NCI-H2227 (cell line): ENCODE measurements around the gene COL27A1.

Experiments
- DNase-seq: peaks from one replicate; lab custom pipeline; 2025; ENCODE audit not compliant: unreplicated experiment; lab: John Stamatoyannopoulos, UW

COL27A1 gene

DNA sequence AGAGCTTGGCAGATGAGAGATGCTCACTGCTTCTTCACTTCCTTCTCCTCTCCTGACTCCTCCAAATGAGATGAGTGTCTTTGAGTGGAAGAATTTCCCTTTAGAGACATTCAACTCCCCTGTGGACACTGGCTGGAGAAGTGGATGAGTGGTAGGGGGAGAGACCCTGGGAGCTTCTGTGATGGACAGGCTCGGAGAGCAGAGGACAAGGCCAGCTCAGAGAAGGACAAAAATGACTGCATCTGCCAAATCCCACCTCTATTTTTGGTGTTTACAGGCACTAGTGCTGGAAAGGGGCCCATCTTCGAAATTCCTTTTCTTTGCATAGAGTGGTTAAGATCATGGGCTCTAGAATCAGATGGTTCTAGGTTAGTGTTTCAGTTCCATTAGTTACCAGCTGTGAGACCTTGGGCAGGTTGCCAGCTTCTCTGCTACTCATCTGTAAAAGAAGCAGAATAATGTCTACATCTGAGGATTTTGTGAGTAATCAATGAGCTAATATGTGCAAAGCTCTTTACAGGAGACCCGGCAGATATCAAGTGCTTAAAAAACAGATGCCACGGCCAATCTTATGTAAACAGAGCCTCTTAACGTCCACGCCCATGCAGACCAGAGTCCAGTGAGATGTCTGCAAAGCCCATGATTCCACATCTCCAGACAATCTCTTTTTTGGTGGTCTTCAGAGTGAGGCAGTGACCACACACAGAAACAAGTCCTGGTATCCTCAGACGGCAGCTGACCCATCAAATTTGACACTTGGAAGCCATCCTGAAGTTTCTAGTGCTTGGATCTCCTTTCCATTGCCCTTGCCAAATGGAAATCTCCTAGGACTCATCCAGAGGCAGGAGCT, 13.6 kb upstream of the COL27A1 start:
- DNase-seq = no peak

- no peak for DNase-seq
Observed at GRCh38 chr9:114143234-114143633, 12.1 kb upstream of the COL27A1 start.

GRCh38 chr9:114146735-114147134, 8.6 kb upstream of the COL27A1 start:
- no peak for DNase-seq

- DNase-seq = no peak
Observed at GRCh38 chr9:114149181-114149580, 6.2 kb upstream of the COL27A1 start.

- no peak for DNase-seq
Observed at GRCh38 chr9:114149765-114150340, 5.5 kb upstream of the COL27A1 start.

DNA sequence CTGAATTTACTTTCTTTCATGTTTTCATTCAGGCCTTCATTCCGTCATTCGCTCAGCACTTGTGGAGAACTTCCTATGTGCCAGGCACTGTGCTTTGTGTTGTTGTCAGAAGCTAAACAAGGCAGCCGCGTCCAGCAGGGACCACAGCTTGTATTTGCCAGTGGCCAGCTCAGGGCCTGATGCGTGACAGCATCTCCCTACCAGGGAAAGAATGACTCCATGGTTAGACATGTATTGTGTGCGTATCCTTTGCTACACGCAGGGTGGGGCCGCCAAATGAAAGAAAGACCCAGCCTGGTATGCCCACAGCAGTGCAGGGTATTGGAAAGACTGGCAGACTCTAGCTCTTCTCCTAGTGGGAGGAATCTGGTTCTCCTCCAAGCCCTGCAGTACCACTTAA, 4.7 kb upstream of the COL27A1 start:
- no peak for DNase-seq

- no peak for DNase-seq
Observed at GRCh38 chr9:114151426-114151956, 3.8 kb upstream of the COL27A1 start.

DNA sequence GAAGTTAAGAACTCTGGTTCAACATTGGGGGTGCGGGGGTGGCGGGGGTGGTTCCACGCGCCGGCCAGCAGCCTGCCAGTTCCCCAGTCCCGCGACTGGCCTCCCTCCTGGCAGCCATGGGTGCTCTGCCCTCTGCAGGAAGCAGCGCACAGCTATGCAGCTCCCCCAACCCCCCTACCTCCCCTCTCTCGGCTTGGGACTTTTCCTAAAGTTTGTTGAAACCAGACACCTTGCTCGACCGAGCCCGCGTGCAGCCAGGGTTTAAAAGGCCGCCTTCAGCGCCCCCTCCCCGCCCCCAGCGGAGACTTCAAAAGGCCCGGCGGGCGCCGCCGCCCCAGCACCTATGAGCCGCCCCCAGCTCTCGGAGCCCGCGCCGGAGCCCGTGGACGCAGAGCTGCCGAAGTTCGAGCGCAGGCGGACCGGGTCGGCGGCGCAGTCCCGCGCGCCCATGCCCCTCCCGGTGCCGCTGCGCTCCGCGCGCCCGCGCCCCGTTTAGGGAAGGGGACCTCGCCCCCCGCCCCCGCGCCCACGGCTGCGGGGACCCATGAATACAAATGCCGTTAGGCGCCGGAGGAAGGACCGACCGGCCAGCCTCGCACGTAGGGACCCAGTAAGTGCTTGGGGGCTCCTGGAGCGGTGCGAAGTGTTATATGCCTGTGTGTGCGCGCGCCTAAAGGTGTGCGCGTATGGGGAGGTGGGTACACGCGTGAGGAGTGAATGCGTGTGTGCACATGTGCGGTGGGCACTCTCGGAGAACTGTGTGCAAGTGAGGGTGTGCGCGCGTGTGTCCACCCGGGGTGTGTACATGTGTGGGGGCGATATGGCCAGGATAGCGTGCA, 1.4 kb upstream of the COL27A1 start:
- no peak for DNase-seq

- no peak for DNase-seq
Observed at GRCh38 chr9:114154600-114155102, 686 bp upstream of the COL27A1 start.

GRCh38 chr9:114155995-114156656, 789 bp downstream of the COL27A1 start:
- DNase-seq = no peak

DNA sequence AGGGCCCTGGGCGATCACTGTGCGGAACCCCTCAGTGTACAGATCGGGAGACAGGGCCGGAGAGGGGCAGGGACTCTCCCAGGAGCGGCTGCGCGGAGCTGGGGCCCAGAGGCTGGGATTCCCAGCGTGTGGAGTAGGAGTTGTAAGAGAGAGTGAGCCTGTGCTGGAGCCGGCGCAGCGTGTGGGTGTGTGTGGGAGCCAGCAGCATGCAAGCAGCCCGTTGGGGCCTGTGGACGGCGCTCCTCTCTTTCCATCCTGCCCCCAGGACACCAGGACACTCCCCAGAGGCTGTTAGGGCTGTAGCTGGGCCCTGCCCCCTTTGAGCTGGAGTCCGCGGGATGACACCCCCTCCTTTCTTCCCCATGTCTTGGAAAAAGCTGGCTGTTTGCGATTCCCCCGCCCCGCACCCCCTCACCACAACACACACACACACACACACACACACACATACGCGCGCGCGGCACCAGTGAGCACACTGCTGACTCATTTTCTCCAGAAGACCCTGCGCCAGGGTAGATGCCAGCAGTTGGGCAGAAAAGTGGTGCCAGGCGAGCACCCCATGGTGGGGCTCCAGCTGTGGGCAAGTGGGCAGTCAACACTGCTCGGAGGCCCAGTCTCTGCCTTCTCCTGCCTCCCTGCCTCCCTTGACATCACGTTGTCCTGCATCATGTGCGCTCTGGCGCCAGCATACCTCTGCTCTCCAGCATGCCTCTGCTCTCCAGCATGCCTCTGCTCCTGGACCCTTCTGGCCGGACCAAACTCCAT, 1.5 kb downstream of the COL27A1 start:
- peak; percentile 19 for DNase-seq

DNA sequence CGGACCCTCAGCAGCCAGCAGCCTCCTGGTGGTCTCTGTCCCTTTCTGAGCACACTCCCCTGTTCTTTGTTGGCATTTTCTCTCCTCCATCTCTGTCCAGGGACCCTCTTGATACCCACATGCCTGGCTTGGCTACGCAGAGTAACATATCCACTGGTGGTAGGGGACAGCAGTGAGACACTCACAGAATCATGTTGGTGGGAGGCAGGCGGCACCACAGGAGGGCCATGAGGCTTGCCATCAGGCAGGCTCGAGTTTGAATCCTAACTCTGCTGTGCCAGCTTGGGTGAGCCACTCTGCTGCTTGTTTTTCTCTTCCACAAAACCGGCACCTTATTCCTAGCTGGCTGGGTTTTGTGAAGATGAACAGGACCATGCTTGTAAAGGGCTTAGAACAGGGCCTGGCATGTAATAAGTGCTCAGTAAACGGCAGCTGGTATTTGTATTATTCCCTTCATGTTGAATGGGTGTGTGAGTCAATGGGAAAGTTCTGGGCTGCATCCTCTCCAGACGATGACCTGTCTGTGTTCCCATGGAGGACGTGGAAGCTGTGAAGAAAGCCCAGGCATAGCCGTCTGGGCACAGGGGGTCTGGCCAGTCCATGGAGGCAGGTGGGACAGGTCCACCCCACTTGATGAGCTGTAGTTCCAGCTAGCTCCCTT, 2.3 kb downstream of the COL27A1 start:
- DNase-seq = no peak

DNA sequence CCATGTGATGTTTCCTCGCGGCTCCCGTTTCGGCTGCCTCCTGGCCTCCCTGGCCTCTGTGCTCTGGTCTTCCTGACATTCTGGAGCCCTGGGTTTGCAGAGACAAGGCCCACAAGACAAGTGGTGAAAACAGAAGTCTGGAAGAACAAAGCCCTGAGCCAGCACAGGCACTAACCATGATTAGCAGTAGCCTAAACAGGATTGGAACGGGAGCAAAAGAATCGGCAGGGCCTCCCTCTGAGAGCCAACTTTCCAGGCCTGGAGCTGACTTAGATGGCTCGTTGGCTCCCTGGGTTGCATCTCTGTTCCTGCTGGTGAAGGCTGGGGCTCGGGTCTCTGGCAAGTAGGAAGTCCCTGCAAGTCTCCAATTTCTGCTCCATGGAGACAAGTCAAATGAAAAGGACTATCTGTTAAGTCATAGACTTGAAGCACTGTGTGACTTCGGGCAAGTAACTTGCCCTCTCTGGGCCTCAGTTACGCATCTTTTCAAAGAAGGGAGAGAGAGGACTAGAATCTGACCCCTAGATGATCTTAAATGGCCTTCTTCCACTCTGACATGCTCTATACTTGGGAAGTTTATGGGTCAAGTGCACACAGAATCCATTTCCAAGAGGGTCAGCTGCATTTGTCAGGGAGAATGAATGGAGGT, 3.3 kb downstream of the COL27A1 start:
- DNase-seq = no peak

- DNase-seq = no peak
Observed at GRCh38 chr9:114159691-114160090, 4.4 kb downstream of the COL27A1 start.

DNA sequence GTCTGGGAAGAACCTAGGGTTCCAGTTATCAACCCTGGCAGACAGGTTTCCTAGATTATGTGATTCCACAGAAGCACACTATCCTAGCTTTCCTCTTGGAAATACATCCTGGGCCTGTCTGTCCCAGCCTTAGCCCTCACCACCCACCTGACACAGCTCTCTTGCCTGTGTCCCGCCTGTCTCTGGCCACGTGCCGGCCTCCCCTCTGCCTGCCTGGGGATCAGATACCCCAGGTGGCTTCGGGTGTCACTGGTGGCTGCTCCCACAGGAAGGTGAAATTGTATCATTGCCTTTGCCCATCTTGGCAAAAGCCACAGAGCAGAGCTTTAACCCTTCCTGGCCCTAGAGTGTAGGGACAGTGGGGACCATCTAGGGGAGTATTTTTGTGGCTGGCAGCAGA, 6.2 kb downstream of the COL27A1 start:
- no peak for DNase-seq

DNA sequence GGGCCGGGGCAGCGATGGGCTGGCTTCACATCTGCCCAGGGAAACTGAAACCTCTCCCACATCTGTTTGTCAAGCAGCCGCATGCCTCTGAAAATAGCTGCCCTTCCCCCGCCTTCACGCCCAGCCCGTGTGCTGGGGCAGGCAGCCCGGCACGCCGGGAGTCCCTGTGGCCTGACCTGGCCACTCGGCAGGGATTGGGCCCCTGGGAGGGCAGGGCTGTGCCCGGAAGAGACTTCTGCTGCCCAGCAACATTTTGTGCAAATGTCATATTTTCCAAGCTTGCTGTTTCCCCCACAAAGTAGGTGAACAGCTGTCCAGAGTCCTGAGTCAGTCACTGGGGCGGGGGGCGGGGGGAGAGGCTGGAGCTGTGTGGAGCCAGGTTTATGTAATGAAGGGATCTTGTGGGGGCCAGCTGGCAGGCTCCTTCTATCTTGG, 8.2 kb downstream of the COL27A1 start:
- peak; percentile 8 for DNase-seq

DNA sequence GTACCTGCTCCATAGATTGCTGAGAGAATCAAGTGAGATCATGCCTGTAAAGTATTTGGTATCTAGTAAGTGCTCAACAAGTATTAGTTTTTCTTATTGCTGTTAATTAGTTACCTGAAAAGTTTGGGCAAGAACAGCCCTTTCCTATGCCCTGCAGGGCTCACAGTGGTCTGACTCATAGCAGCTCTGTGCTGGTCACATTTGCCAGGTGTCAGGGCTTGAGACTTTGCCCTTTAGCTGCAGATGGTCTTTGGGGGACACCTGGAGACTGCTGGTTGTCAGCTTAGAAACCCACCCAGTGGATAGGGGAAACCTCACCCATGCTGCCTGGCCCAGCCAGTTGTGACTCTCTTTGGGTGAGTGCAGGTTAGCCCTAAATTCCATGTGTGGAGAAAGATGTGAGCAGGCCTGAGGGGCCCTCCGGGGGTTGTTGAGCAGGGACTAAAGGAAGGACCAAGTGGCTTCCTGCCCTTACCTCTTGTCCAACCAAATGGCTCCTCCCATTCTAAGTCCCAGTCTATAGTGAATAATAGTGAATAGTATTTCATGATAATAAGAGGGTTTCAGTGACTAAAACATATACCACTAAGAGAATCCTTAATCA, 9.0 kb downstream of the COL27A1 start:
- no peak for DNase-seq

GRCh38 chr9:114165407-114166102, 10.2 kb downstream of the COL27A1 start:
- no peak for DNase-seq
